Measurements from ENCODE around the gene TIPARP. TPM values are rescaled to one million over a fixed set of nuclear protein-coding genes. Genes with fewer than 3 reads are reported as not detected.

TIPARP gene
- total and polyA plus RNA-seq, 2 of the 8 experiments (the other 6 are each of a cell fraction or from before 2014, with no cell fraction given), result 1.6 to 5.8 TPM

DNA sequence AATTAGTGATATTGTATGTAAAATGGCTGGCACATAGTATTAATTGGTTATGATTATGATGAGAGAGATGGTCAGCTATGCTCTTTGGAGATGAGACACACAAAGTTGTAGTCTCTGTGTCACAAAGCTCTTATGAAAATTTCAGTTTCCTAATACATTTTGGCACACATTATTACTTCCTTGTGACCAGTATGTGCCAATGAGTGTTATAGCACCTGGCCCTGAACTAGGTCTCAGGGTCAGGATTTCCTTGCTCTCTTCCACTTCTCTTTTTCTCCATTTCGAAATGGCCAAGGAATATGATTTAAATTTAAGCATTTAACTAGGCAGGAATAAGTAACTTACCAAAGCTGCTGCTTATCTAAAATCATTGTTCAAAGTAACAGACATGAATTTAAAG is 28.0 kb downstream of the TIPARP start (continued):
- TF ChIP-seq HDAC2 (IDR thresholded peaks at IDR 0.05; ENCODE audit: borderline replicate concordance in 1 of 2, low read depth in 2 of 2, low read length in 2 of 2) (no peak), KDM5A (IDR thresholded peaks at IDR 0.05; ENCODE audit: low read length) (no peak)
